Measurements from ENCODE around the gene ZBTB46. TPM values are rescaled to one million over a fixed set of nuclear protein-coding genes. Genes with fewer than 3 reads are reported as not detected.
A peak's percentile ranks its signal among the peaks of the same experiment; 100 is the strongest.

The ZBTB46 gene
- polyA plus RNA-seq, 3 donors, result 0.07 to 2.3 (median 0.37) TPM

- no peak overlapping the region for H2AFZ ChIP-seq (ENCODE audit: insufficient read depth, low read depth, low read length, poor library complexity, severe bottlenecking)
- intact Hi-C loops (cut with micrococcal nuclease), result no loop called here
- peaks cover 9 to 16% of the 10 kb centered on the region in 2 donors for H3K9me3 ChIP-seq (replicated peaks in 1 of 2; ENCODE audit: control insufficient read depth in 1 of 2, insufficient read depth in 1 of 2, low read length in 2 of 2)
- Mint-ChIP-seq H3K27ac (peak overlapping the region in 1 of 7 donors; percentile 41), H3K9me3 (peaks cover 5 to 22% (median 16%) of the 10 kb centered on the region in 7 donors), H3K4me1 (peaks cover 24% of the 10 kb centered on the region), H3K27me3 (ENCODE audit: low read depth in 3 of 3) (peaks cover 0 to 2% (median 1%) of the 10 kb centered on the region in 3 donors), H3K36me3 (peaks cover 56 to 81% of the 10 kb centered on the region in 2 donors), H3K4me3 (no peak overlapping the region)
- H4K20me1 ChIP-seq (ENCODE audit: insufficient read depth, low read length), result peaks cover 73% of the 10 kb centered on the region
- H3K27me3 ChIP-seq (ENCODE audit: control insufficient read depth in 2 of 2, insufficient read depth in 2 of 2, low read length in 2 of 2), result no peaks in the 10 kb centered on the region
- H3K79me2 ChIP-seq (ENCODE audit: insufficient read depth, low read length), result peaks cover 94% of the 10 kb centered on the region
- H3K9ac ChIP-seq (ENCODE audit: insufficient read depth, low read length, poor library complexity, severe bottlenecking), result no peak overlapping the region
- no peak overlapping the region for H3K4me2 ChIP-seq (replicated peaks; ENCODE audit: extremely low read depth, low read length, poor library complexity, severe bottlenecking)
- no peak for TF ChIP-seq CTCF (IDR thresholded peaks at IDR 0.05)
- peaks cover 33 to 60% of the 10 kb centered on the region in 2 donors for H3K36me3 ChIP-seq (replicated peaks in 1 of 2; ENCODE audit: control insufficient read depth in 1 of 2, insufficient read depth in 2 of 2, low read length in 2 of 2)
- no peak for DNase-seq
- peaks cover 14 to 18% of the 10 kb centered on the region in 2 donors for H3K4me1 ChIP-seq (ENCODE audit: control insufficient read depth in 1 of 2, insufficient read depth in 2 of 2, low read length in 2 of 2)
- no CpG with 5 or more reads among the region's 1 CpG for WGBS (ENCODE audit: insufficient coverage)
- H3K4me3 ChIP-seq (replicated peaks in 1 of 3; ENCODE audit: low read depth in 2 of 3, low read length in 3 of 3), result no peak overlapping the region
- H3K27ac ChIP-seq (ENCODE audit: low read depth in 1 of 2, low read length in 2 of 2), result no peak overlapping the region
Measured at GRCh38 chr20:63712191-63712590, 118.9 kb downstream of the ZBTB46 start.

GRCh38 chr20:63711085-63711645, 119.9 kb downstream of the ZBTB46 start:
- no peak for DNase-seq
- H3K4me3 Mint-ChIP-seq, result no peak overlapping the region
- intact Hi-C loops (cut with micrococcal nuclease), result no loop called here
- Histone ChIP-seq H3K4me3 (replicated peaks in 1 of 3; ENCODE audit: low read depth in 2 of 3, low read length in 3 of 3) (no peak overlapping the region), H3K4me1 (ENCODE audit: control insufficient read depth in 1 of 2, insufficient read depth in 2 of 2, low read length in 2 of 2) (peaks cover 23 to 28% of the 10 kb centered on the region in 2 donors), H2AFZ (ENCODE audit: insufficient read depth, low read depth, low read length, poor library complexity, severe bottlenecking) (no peak overlapping the region), H3K27ac (ENCODE audit: low read depth in 1 of 2, low read length in 2 of 2) (no peak overlapping the region), H4K20me1 (ENCODE audit: insufficient read depth, low read length) (peaks cover 69% of the 10 kb centered on the region), H3K36me3 (replicated peaks in 1 of 2; ENCODE audit: control insufficient read depth in 1 of 2, insufficient read depth in 2 of 2, low read length in 2 of 2) (peaks cover 36 to 59% of the 10 kb centered on the region in 2 donors), H3K79me2 (ENCODE audit: insufficient read depth, low read length) (peaks cover 94% of the 10 kb centered on the region), H3K27me3 (ENCODE audit: control insufficient read depth in 2 of 2, insufficient read depth in 2 of 2, low read length in 2 of 2) (no peaks in the 10 kb centered on the region), H3K9ac (ENCODE audit: insufficient read depth, low read length, poor library complexity, severe bottlenecking) (no peak overlapping the region), H3K4me2 (replicated peaks; ENCODE audit: extremely low read depth, low read length, poor library complexity, severe bottlenecking) (no peak overlapping the region), H3K9me3 (replicated peaks in 1 of 2; ENCODE audit: control insufficient read depth in 1 of 2, insufficient read depth in 1 of 2, low read length in 2 of 2) (peaks cover 9 to 16% of the 10 kb centered on the region in 2 donors)
- H3K27me3 Mint-ChIP-seq (ENCODE audit: low read depth in 3 of 3), result peaks cover 0 to 2% (median 1%) of the 10 kb centered on the region in 3 donors
- H3K9me3 Mint-ChIP-seq, result peaks cover 5 to 22% (median 14%) of the 10 kb centered on the region in 7 donors
- 98% methylated on average over 8 of the region's 12 CpGs for WGBS (ENCODE audit: insufficient coverage)
- no peak for TF ChIP-seq CTCF (IDR thresholded peaks at IDR 0.05)
- H3K36me3 Mint-ChIP-seq, result peaks cover 53 to 75% of the 10 kb centered on the region in 2 donors
- H3K4me1 Mint-ChIP-seq, result peaks cover 34% of the 10 kb centered on the region
- H3K27ac Mint-ChIP-seq, result peak overlapping the region in 2 of 7 donors; percentile 54 to 69
